NCI-H128 (cell line): ENCODE results near the gene CEP20.
"Not testable (repeated sequence)": the region's sequence is repeated elsewhere in the genome, so short reads cannot be mapped to it uniquely, and the experiment has no call there.

ENCODE experiments used
- DNase-seq: peaks from one replicate; lab custom pipeline; 2025; ENCODE audit not compliant: unreplicated experiment; lab: John Stamatoyannopoulos, UW

CEP20 gene

DNA sequence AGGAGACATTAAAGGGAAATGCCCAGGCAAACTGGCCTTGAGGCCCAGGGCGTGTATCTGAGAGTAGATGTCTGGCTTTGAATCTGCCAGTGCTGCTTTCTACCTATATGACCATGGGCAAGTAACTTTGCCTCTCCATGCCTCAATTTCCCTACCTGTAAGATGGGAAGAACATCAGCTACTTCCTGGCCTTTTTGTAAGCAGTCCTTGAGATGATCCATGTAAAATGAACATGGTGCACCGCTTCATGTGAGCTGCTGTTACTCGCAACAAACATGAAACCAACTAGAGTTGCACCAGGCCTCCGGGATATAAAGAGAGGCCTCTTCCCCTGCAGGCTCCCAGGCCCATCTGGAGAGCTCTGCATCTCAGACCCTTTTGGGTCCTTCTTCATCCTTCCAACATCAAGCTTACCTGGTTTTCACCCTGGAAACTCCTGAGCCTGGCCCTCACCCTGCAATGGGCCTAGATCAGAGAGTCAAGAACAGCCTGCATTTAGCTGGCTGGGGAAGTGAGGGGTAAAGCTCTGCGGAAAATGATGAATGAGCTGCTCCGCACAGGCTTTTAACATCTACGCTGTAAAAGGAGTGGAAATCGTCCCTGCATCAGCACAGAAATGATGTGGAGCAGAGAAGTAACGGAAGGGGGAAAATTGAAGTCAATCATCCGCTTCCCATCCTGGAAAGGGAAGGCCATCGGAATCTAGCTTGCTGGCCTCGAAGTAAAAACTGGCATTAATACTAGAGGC, 29.3 kb downstream of the CEP20 start:
- no peak for DNase-seq

DNA sequence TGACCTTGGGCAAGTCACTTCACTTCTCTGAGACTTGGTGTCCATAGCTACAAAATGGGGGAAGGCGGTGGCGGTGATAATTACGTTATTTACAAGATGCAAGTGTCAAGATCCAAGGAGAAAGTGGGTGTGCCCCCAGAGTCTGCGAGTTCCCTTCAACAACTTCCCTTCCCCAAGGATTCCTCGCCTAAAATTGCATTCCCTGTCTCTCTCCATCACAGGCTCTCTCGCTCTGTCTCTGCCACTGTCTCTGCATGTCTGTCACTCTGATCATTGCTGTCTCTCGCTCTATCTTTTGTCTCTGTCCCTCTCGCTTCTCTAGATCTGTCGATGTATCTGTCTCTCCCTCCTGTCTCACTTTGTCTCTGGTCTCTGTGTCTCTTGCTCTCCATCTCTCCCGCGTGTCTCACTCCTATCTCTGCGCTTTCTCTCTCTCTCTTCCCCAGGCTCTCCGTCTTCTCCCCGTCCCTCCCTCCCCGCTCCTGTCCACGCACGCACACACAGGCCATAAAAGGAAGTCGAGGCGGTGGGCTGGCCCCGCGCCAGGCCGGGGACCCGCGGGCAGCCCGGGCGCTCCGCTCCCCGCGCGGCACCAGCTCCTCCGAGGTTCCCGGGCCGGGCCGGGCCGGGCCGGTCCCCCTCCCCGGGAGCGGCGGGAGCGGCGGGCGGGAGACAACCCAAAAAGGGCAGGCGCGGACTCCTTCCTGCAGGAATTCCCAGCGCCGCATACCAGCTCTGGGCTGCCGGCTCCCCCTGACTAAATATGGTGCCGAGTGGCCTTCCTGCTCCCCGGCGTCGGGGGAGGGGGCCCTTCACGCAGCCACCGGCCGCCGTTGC, 30.5 kb downstream of the CEP20 start:
- DNase-seq, result no peak

DNA sequence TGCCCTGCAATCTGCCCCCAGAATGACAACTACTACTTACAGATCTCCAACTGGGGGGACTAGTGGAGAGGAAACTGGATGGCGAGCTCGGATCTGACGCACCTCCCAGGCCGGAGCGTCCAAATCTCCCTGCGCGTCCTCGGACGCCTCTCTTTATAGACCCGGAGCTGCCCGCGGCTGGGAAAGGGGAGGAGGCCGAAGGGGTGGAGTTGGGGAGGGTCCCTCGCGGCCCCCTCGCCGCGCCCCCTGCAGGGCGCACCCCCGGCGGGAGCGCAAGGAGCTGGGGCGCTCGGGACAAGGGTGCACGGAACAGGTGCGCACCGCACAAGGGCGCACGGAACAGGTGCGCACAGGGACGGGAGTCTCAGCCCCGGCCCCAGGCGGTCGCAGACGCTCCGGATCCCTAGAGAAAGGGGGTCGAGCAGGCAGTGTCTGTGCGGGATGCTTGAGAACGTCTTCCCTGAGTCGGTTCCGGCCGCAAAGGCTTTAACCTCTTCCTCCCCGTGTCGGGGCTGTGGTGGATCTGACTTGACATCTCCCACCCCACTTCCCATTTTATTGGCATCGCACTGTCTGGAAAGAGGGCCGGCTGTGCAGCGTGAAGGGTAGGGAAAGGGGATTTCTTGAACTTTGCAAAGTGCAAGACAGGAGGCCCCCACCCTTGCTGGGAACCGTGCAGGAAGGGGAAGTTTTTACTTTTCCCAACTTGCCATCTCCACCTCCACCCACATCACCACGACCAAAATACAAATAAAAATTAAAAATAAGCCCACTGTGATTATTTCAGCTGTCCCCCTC, 31.3 kb downstream of the CEP20 start, which contains the start of gene MYH11:
Gene MYH11 (minus strand): TSS at position 128 of the 798 bp plus-strand sequence. CDS start 18,776 bp downstream, outside the sequence.
- no peak for DNase-seq

DNA sequence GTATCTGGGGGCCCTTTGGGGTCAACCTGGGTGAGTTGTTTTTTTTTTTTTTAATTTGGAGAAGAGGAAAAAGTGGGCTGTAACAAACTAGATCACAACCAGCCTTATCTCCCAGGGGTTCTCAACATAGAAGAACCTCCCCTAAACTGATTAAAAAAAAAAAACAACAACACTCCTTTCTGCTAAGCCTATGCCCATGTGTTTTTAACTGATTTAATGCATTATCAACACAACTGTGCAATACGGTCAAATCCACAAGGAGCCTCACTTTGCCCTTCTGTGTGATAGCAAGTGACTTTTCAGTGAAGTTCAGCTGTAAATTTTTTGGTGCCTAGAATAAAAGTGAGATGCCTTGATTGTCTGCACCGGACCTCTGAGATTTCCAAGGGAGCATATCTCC, 32.2 kb downstream of the CEP20 start:
- no peak for DNase-seq

DNA sequence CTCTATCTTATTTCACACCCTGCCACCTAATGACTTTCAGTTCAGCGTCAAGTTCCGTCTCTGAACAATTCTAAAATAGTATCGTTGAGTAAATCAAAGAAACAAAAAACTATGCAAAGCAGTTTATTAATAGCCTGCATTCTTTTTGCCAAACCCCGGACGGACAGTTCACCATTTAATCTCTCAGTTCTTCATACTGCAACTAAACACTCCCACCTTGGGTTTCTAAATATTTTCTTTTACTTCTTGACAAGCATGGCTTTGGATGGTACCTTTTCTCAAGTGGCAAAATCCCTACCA, 32.7 kb downstream of the CEP20 start:
- no peak for DNase-seq

DNA sequence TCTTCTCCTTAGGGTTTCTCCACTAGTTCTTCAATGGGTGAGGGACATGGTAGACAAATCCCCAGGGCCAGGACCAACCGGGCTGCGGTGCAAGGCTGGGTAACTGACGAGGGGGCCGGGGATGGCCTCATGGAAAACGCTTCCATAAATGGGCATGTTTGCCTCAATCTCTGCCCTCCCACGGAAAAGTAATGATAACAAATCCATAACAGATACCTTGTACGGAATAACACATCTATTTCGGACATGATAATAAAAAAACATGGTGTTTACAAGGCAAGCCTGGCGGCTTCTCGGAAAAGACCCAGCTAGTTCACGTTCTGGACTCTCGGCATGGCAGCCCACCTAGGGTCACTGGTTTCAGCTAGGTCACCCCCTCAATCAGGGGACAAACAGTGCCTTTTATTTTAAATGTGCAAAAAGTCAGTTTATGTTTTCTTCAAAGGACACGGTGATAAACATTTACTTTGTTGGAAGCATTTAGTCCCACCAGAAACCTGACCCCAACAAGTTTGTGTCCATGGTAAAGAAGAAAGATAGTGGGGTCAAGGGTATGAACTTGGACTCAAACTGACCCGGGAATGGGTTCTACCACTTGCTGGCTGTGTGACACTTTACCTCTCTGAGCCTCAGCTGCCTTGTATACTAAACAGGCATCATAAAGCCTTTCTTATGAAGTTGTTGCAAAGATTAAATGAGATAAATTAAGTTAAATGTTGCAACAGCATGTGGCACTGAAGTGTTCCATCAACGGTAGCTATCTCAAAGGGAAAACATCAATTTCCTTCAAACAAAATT, 33.3 kb downstream of the CEP20 start:
- DNase-seq, result no peak

DNA sequence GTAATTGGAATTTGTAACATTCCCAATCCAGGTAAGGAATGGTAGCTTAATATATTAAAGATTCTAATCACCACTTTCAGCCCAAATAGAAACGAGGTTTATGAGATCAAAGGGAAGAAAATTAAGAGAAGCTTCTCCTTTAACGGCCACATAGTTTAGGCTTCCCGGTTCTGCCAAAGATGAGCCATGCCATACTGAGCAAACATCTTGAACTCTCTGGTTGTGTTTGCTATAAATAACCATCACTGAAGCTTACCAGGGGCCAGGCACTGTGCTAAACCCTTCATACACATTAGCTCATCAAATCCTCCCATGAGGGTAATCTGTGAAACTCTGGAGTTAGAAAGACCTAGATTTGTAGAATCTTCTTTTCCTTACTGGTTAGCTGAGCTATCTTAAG, 34.3 kb downstream of the CEP20 start:
- no peak for DNase-seq

DNA sequence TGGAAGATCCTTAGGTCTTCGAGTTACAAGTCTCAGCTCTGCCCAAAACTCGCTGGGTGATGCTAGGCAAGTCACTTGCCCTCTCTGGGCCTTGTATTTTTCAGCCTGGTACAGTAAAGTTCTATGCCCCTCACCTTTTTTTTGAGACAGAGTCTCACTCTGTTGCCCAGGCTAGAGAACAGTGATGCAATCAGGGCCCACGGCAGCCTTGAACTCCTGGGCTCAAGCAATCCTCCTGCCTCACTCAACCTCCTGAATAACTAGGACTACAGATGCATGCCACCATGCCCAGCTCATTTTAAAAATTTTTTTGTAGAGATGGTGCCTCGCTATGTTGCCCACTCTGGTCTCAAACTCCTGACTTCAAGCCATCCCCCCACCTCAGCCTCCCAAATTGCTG, 35.4 kb downstream of the CEP20 start:
- no peak for DNase-seq

DNA sequence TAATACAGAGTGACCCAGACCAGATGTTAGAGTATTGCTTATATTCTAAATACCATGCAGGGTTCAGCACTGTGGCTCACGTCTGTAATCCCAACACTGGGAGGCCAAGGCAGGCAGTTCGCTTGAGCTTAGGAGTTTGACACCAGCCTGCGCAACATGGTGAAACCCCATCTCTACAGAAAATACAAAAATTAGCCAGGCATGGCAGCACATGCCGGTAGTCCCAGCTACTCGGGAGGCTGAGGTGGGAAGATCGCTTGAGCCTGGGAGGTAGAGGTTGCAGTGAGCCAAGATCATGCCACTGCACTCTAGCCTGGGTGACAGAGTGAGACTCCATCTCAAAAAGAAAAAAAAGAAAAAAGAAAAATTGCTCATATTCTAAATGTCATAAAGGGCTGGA, 37.8 kb downstream of the CEP20 start:
- not testable (repeated sequence) for DNase-seq

DNA sequence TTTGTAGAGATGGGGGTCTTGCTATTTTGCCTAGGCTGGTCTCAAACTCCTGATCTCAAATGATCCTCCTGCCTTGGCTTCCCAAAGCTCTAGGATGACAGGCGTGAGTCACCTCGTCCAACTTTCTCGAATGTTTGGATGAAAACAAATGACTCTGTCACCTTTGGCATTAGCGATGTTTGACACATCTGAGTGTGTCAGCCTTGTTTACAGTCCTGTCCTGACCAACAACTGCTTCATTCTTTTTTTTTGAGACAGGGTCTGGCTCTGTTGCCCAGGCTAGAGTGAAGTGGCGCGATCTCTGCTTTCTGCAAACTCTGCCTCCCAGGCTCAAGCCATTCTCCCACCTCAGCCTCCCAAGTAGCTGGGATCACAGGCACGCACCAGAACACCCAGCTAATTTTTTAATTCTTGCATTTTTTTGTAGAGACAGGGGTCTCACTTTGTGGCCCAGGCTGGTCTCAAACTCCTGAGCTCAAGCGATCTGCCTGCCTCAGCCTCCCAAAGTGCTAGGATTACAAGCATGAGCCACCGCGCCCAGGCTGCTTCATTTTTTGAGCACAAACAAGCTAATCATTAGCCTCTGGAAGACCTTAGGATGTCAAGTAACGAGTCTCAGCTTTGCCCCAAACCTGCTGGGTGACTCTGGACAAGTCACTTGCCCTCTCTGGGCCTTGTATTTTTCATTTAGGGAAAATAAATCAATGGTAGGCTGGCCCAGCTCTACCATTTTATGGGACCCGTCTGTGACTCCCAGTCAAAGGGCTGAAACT, 39.0 kb downstream of the CEP20 start:
- no peak for DNase-seq

DNA sequence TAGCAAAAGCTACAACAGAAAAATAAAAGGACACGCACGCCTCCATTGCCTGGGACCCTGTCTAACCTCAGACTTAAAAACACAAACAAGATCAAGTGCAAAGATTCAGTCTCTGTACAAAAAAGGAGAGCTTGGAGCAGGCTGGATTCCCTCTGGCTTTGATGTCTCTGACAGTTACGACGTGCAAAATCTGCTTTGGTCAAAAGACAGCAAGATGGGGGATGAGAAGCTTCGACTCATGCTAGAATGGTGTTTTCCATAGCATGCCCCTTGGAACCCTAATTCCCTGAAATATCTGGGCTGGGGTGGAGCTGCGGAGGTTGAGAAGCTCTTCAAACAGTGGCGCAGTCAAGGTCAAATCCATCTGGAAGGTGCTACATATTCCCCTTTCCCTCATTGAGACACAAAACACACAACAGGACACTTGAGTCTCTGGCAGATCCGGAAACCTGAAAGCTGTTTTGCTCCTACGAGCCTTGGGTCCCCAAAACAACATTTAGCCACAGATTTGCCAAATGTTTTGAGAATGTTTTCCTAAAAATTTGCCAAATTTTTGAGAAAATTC, 40.7 kb downstream of the CEP20 start:
- no peak for DNase-seq

DNA sequence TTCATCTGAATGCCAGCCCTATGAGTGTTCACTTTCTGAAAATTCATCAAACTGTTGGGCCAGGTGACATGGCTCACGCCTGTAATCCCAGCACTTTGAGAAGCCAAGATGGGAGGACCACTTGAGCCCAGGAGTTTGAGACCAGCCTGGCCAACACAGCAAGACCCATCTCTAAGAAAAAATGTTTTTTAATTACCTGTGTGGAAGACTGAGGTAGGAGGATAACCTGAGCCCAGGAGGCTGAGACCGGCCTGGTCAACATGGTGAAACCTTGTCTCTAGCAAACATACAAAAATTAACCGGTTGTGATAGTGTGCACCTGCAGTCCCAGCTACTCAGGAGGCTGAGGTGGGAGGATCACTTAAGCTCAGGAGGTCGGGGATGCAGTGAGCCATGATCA, 41.9 kb downstream of the CEP20 start:
- no peak for DNase-seq

DNA sequence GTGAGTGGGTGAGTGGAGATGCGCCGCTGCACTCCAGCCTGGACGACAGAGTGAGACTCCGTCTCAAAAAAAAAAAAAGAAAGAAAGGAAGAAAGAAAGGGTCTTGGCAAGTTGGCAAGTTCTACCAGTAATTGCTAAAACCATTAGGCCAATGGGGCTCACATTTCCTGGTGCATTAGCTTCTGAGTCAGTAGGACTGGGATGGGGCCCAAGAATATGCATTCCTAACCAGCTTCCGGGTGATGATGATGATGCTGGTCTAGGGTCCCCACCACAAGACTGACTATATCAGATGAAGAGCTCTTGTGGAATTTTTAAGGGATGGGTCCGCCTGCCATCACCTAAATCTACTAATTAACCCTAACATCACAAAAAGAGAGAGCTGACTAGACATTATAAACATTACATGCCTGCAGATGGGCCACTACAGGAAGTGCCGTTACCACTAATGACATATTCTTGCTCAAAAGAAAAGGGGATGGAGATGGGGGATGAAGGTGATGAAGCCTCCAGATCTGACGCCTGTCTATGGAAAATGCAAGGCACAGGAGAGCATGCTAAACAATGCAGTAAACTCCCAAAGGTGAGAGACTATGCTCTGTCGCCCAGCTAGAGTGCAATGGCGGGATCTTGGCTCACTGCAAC, 44.6 kb downstream of the CEP20 start:
- no peak for DNase-seq

DNA sequence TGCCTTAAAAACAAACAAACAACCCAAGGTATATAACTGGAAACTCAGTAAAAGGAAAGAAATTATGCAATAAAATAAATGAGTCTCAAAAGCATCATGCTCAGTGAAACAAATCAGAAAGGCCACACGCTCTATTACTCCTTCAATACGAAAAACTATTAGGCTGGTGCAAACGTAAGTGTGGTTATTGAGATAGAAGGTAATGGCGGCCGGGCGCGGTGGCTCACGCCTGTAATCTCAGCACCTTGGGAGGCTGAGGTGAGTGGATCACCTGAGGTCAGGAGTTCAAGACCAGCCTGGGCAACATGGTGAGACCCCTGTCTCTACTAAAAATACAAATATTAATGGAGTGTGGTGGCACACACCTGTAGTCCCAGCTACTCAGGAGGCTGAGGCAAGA, 49.2 kb downstream of the CEP20 start:
- not testable (repeated sequence) for DNase-seq

DNA sequence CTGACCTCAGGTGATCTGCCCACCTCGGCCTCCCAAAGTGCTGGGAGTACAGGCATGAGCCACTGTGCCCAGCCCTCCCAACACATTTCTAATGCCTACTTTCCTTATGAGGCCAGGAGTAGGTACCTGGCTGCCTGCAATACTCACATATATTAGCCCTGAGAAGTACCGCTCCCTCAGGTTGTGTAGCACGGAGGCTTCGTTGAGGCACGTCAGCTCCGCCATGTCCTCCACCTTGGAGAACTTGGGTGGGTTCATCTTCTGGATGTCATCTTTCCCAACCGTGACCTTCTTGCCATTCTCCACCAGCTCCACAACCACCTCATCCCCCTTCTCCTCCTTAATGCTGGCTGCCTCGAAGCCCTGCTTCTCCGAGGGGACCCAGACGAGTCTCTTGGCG, 50.6 kb downstream of the CEP20 start:
- no peak for DNase-seq

DNA sequence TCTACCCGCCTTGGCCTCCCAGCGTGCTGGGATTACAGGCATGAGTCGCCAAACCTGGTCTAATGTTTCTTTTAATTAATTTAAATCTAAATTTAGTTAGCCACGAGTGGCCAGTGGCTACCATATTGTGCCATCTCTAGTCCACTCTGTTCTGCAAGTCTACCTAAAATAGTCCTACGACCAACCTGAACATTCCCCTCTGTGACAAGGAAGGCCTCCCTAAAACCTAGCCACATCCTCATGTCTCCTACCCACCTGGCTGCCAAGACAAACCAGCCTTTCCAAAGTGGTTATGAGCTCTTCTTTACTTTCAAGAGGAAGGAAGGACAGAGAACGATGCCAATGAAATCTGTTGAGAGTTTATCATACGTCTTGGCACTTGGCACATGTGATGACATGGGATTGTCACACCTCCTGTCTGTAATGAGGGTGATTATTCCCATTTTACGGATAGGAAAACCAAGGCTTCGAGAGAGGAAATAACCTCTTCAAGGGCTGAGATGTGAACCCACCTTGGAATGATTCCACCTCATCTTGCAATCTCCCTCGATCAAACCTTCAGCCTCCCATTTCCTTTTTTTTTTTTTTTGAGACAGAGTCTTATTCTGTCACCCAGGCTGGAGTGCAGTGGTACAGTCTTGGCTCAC, 51.3 kb downstream of the CEP20 start:
- no peak for DNase-seq

DNA sequence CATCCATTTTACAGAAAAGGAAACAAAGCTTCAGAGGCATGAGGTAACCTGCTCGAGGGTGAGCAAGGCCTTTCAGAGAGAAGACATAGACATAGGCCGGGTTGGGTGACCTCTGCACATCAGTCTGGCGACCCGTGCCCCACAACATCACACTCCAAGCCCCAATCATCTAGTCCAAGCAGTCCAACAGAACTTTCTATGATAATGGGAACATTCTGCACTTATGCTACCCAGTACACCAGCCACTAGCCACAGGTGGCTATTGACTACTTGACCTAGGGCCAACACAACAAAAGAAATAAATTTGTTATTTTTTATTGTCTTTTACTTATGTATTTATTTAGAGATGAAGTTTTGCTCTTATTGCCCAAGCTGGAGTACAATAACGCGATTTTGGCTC, 52.3 kb downstream of the CEP20 start:
- DNase-seq, result no peak

DNA sequence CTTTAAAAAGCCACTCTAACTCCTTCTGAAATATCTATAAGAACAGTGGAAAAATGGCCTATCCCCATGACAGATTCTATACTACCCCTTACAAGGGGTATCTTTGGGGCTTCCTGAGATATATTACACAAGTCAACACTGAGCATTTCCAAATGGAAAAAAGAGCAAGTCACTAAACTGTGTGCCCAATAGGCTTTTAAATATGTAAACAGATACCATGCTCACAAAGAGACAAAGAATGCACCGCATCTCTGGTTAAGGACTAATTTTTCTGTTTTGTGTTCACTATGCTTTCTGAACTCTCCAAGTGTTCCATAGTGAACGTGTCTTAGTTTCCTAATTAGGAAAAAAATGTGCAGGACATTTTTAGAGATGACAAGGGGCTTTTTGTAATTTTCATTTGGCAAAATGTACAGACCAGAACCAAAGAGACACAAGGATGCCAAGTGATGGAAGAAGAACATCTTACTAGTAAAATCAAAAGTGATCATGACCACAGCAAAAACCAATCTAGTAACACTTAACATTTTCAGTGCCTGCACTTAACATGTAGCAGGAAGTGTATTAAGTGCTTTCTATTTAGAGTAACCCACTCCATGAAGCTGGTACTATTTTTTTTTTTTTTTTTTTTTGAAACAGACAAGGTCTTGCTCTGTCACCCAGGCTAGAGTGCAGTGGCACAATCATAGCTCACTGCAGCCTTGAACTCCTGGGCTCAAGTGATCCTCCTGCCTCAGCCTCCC, 53.1 kb downstream of the CEP20 start:
- DNase-seq, result no peak
